Parathyroid adenoma (tissue), 2 donors: ENCODE results near the gene CNTN6.

ENCODE experiments used
- H2AFZ ChIP-seq: fragments of 300-600 bp; sonication (generic); one replicate; pipeline ENCODE4 v1.7.0; 2017; ENCODE audit warnings: antibody characterized with exemption, mild to moderate bottlenecking
- H3K27ac ChIP-seq: fragments of 300-600 bp; sonication (generic); one replicate; pipeline ENCODE4 v1.7.0; 2017
- H3K27me3 ChIP-seq: fragments of 300-600 bp; sonication (generic); one replicate; pipeline ENCODE4 v1.7.0; 2017; ENCODE audit warnings: low read length; ENCODE audit not compliant: control insufficient read depth, insufficient read depth
- H3K36me3 ChIP-seq: fragments of 300-600 bp; sonication (generic); one replicate; pipeline ENCODE4 v1.7.0; 2017; ENCODE audit warnings: low read length; ENCODE audit not compliant: control insufficient read depth, insufficient read depth
- H3K4me1 ChIP-seq: fragments of 300-600 bp; sonication (generic); one replicate; pipeline ENCODE4 v1.7.0; 2017; ENCODE audit warnings: control low read depth
- H3K4me2 ChIP-seq: fragments of 300-600 bp; sonication (generic); one replicate; pipeline ENCODE4 v1.7.0; 2017; ENCODE audit warnings: low read length
- H3K4me3 ChIP-seq: fragments of 300-600 bp; sonication (generic); one replicate; pipeline ENCODE4 v1.7.0; 2017; ENCODE audit warnings: low read depth, low read length
- H3K79me2 ChIP-seq: fragments of 300-600 bp; sonication (generic); one replicate; pipeline ENCODE4 v1.7.0; 2017; ENCODE audit warnings: control low read depth
- H3K9ac ChIP-seq: fragments of 300-600 bp; sonication (generic); one replicate; pipeline ENCODE4 v1.7.0; 2017; ENCODE audit warnings: mild to moderate bottlenecking
- H3K9me3 ChIP-seq: fragments of 300-600 bp; sonication (generic); one replicate; pipeline ENCODE4 v1.7.0; 2017; ENCODE audit warnings: low read length; ENCODE audit not compliant: control insufficient read depth
- CTCF ChIP-seq: fragments of 300-600 bp; sonication (generic); IDR thresholded peaks from one replicate; pipeline ENCODE4 v1.7.0; 2017; ENCODE audit warnings: antibody characterized with exemption, mild to moderate bottlenecking
- donor health status: primary hyperparathyroidism.

The CNTN6 gene

GRCh38 chr3:1235526-1236120, 142.8 kb downstream of the CNTN6 start:
- no peaks in the 10 kb centered on the region for H3K36me3 ChIP-seq
- no peak overlapping the region for H3K4me2 ChIP-seq
- no peak overlapping the region for H2AFZ ChIP-seq
- H3K9ac ChIP-seq: no peak overlapping the region
- no peaks in the 10 kb centered on the region for H3K27me3 ChIP-seq
- no peaks in the 10 kb centered on the region for H3K79me2 ChIP-seq
- no peak overlapping the region for H3K4me3 ChIP-seq
- no peaks in the 10 kb centered on the region for H3K4me1 ChIP-seq
- no peak overlapping the region for H3K27ac ChIP-seq
- no peaks in the 10 kb centered on the region for H3K9me3 ChIP-seq
- TF ChIP-seq CTCF: no peak

DNA sequence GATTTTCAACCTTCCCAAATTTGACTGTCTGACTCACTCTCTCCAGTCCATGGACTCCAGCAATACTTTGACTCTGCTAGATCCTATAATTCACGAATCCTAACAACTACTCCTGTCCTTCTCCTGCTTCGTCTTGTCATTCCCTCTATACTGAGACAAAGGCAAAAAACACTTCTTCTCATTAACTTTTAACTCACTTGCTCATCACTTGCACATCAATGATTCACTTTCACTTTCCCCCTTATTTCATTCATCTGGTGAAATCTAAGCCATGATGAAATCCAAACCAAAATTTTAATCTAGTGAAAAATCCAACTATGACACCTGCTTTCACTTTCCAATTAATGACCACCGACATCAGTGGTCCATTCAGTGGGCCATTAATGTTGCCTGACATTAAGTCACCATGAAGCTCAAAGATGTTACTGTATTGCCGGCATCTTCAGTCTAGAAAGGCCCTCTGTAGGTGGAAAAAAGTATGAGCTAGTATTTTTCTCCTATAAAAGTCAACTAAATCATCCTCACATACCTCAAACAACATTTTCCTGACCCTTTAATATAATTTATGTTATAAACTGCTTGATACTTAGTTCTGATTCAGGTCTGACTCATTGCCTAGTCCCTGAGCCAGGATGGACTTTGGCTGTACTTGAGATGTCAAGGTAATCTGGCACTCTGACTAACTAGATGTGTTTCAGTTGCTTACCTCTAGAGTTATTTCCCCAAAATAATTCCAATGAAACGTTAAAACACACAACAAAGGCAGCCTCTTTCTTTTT, 158.6 kb downstream of the CNTN6 start:
- no peak overlapping the region for H3K27ac ChIP-seq
- no peak for TF ChIP-seq CTCF
- no peak overlapping the region for H3K4me2 ChIP-seq
- H3K4me1 ChIP-seq: no peaks in the 10 kb centered on the region
- no peaks in the 10 kb centered on the region for H3K9me3 ChIP-seq
- H3K36me3 ChIP-seq: no peaks in the 10 kb centered on the region
- H3K79me2 ChIP-seq: no peaks in the 10 kb centered on the region
- H3K27me3 ChIP-seq: no peaks in the 10 kb centered on the region
- no peak overlapping the region for H2AFZ ChIP-seq
- H3K4me3 ChIP-seq: no peak overlapping the region
- no peak overlapping the region for H3K9ac ChIP-seq

DNA sequence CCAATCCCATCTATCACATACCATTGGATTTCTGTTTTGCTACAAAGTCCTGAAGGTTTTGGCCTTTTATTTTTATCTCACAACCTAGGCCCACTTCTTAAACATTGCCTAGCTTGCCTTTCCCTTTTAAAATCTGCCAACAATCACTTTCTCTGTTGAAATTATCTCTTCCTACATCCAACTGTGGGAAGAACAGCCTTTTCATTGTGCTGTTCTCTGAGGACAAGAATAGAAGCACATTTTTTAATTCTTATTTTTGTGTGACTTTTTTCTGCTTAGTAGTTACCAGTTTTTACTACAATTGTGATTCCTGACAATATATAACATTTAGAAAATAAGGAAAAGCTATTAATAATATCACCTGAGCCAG, 159.2 kb downstream of the CNTN6 start:
- Histone ChIP-seq H3K79me2 (no peaks in the 10 kb centered on the region), H3K27me3 (no peaks in the 10 kb centered on the region), H3K4me2 (no peak overlapping the region), H3K4me1 (no peaks in the 10 kb centered on the region), H2AFZ (no peak overlapping the region), H3K36me3 (no peaks in the 10 kb centered on the region), H3K9me3 (no peaks in the 10 kb centered on the region), H3K27ac (no peak overlapping the region), H3K9ac (no peak overlapping the region), H3K4me3 (no peak overlapping the region)
- TF ChIP-seq CTCF: no peak

DNA sequence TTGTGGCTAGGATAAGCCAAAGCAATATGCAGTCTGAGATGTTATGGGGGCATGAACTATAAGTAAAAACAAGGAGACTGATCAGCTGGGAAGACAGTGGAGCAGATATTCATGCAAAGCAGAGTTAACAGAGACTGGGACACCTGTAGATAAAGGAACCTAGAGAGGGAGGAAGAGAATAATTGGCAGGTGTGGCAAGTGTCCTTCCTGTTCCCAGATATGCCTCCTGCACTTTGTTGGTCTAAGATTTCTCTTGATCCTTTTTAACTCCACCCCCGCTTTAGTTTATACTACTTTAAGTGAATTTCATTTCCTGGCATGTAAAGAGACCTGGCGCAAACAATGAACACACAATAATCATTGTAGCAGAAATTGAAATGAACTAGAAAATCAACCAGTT, 169.4 kb downstream of the CNTN6 start:
- H3K79me2 ChIP-seq: no peaks in the 10 kb centered on the region
- no peaks in the 10 kb centered on the region for H3K4me1 ChIP-seq
- H3K27ac ChIP-seq: no peak overlapping the region
- H3K4me3 ChIP-seq: no peak overlapping the region
- H3K9me3 ChIP-seq: no peaks in the 10 kb centered on the region
- H3K4me2 ChIP-seq: no peak overlapping the region
- no peaks in the 10 kb centered on the region for H3K36me3 ChIP-seq
- no peak overlapping the region for H3K9ac ChIP-seq
- no peak overlapping the region for H2AFZ ChIP-seq
- no peaks in the 10 kb centered on the region for H3K27me3 ChIP-seq
- TF ChIP-seq CTCF: no peak

DNA sequence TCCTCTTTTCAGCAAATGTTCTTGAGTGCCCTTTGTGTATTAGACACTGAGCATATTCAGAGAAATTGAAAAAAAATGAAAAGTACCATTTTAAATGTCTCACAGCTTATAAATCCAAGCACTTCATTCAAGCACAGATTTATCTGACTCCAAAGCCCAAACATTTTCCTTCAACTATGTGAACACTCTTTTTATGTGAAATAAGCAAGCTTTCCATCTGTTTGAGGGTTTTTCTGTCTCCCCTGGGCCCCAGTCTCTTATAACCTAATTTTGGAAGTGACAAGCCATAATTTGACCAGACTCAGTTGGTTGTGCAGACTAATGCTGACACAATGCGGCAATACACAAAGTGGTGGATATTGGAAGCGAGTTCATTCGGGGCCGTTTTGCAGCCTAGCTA, 170.3 kb downstream of the CNTN6 start:
- no peaks in the 10 kb centered on the region for H3K4me1 ChIP-seq
- no peak for TF ChIP-seq CTCF
- no peak overlapping the region for H3K9ac ChIP-seq
- no peaks in the 10 kb centered on the region for H3K36me3 ChIP-seq
- H2AFZ ChIP-seq: no peak overlapping the region
- H3K4me3 ChIP-seq: no peak overlapping the region
- no peaks in the 10 kb centered on the region for H3K79me2 ChIP-seq
- H3K27ac ChIP-seq: no peak overlapping the region
- no peaks in the 10 kb centered on the region for H3K27me3 ChIP-seq
- H3K4me2 ChIP-seq: no peak overlapping the region
- H3K9me3 ChIP-seq: no peaks in the 10 kb centered on the region
